Muscle of leg (tissue), 11 donors: ENCODE data around the gene COL4A2. TPM values are rescaled to one million over a fixed set of nuclear protein-coding genes. Genes with fewer than 3 reads are reported as not detected.

Experiments used
- DNase-seq: peaks from one replicate; pipeline ENCODE4 v3.0.0; 2013
- H3K27ac ChIP-seq: one replicate; pipeline ENCODE4 v1.5.1; 2013; ENCODE audit warnings: mild to moderate bottlenecking, low read length, control low read depth
- H3K27me3 ChIP-seq: one replicate; pipeline ENCODE4 v1.6.1; 2013; ENCODE audit warnings: low read length; ENCODE audit not compliant: control insufficient read depth, insufficient read depth
- H3K36me3 ChIP-seq: one replicate; pipeline ENCODE4 v1.6.1; 2013; ENCODE audit warnings: low read length; ENCODE audit not compliant: control insufficient read depth, insufficient read depth
- H3K4me1 ChIP-seq: one replicate; pipeline ENCODE4 v1.6.1; 2013; ENCODE audit warnings: low read length; ENCODE audit not compliant: control insufficient read depth, insufficient read depth
- H3K4me3 ChIP-seq: one replicate; pipeline ENCODE4 v1.5.1; 2013; ENCODE audit warnings: low read length, control low read depth
- H3K9me3 ChIP-seq: replicated peaks from 2 replicates; pipeline ENCODE4 v1.6.1; 2013; ENCODE audit warnings: low read depth, low read length; ENCODE audit not compliant: control insufficient read depth
- WGBS: methylation state at CpG from one replicate; pipeline ENCODE4 v1.1.5; 2013; ENCODE audit warnings: missing lambda C conversion rate; ENCODE audit not compliant: insufficient coverage; 5-methylcytosine and 5-hydroxymethylcytosine counted together
- polyA plus RNA-seq, 8 donors: library from polyadenylated mRNA; unstranded; fragments of 120-200 nt; gene quantifications; one replicate each; pipeline versions ENCODE4 v1.2.1 to v1.2.3, GENCODE V29; 2013; ENCODE audit warnings: inconsistent platforms in 1 of 8, low replicate concordance in 1 of 8; ENCODE audit not compliant: insufficient read length in 8 of 8, insufficient read depth in 1 of 8
- total RNA-seq: library from RNA; stranded (reverse); fragments of 120-200 nt; gene quantifications from one replicate; pipeline ENCODE4 v1.2.4, GENCODE V29; 2013

COL4A2 gene
- total and polyA plus RNA-seq, 9 donors, result 429 to 712 (median 555) TPM

GRCh38 chr13:110279684-110280083, 27.4 kb upstream of the COL4A2 start:
- Histone ChIP-seq H3K4me1 (peaks cover 34% of the 10 kb centered on the region), H3K4me3 (no peak overlapping the region)

GRCh38 chr13:110280231-110280813, 26.8 kb upstream of the COL4A2 start:
- H3K27ac ChIP-seq, result peak overlapping the region; percentile 29

More at GRCh38 chr13:110279684-110280083, 27.4 kb upstream of the COL4A2 start:
- DNase-seq, result no peak
- 59% methylated on average over 4 of the region's 4 CpGs for WGBS
- Histone ChIP-seq H3K9me3 (no peaks in the 10 kb centered on the region), H3K27ac (no peak overlapping the region), H3K27me3 (no peaks in the 10 kb centered on the region), H3K36me3 (peaks cover 4% of the 10 kb centered on the region)

GRCh38 chr13:110280985-110281688, 25.9 kb upstream of the COL4A2 start:
- WGBS, result 50% methylated on average over 4 of the region's 7 CpGs
- DNase-seq, result peak; percentile 97
- H3K27ac ChIP-seq, result peak overlapping the region; percentile 29
- peaks cover 4% of the 10 kb centered on the region for H3K36me3 ChIP-seq
- H3K27me3 ChIP-seq, result no peaks in the 10 kb centered on the region
- no peaks in the 10 kb centered on the region for H3K9me3 ChIP-seq
- no peak overlapping the region for H3K4me3 ChIP-seq
- peaks cover 35% of the 10 kb centered on the region for H3K4me1 ChIP-seq

More at GRCh38 chr13:110280231-110280813, 26.8 kb upstream of the COL4A2 start:
- H3K9me3 ChIP-seq, result no peaks in the 10 kb centered on the region
- 94% methylated on average over 3 of the region's 9 CpGs for WGBS
- no peaks in the 10 kb centered on the region for H3K27me3 ChIP-seq
- no peak overlapping the region for H3K4me3 ChIP-seq
- peaks cover 4% of the 10 kb centered on the region for H3K36me3 ChIP-seq
- peaks cover 33% of the 10 kb centered on the region for H3K4me1 ChIP-seq
- no peak for DNase-seq

- Histone ChIP-seq H3K9me3 (no peaks in the 10 kb centered on the region), H3K4me1 (peaks cover 36% of the 10 kb centered on the region), H3K36me3 (peaks cover 5% of the 10 kb centered on the region), H3K4me3 (no peak overlapping the region), H3K27ac (peak overlapping the region; percentile 29), H3K27me3 (no peaks in the 10 kb centered on the region)
- no peak for DNase-seq
- 70% methylated on average over 5 of the region's 5 CpGs for WGBS
Observed at GRCh38 chr13:110281736-110282135, 25.3 kb upstream of the COL4A2 start.

- 89% methylated on average over 1 of the region's 1 CpG for WGBS
- H3K4me1 ChIP-seq, result peaks cover 39% of the 10 kb centered on the region
Observed at GRCh38 chr13:110282316-110282841, 24.7 kb upstream of the COL4A2 start.

GRCh38 chr13:110283736-110284517, 23.2 kb upstream of the COL4A2 start:
- Histone ChIP-seq H3K27me3 (no peaks in the 10 kb centered on the region), H3K4me3 (no peak overlapping the region), H3K36me3 (peaks cover 16% of the 10 kb centered on the region), H3K9me3 (no peaks in the 10 kb centered on the region), H3K4me1 (peaks cover 41% of the 10 kb centered on the region), H3K27ac (peak overlapping the region; percentile 47)
- 50% methylated on average over 3 of the region's 7 CpGs for WGBS
- DNase-seq, result peak; percentile 91

More at GRCh38 chr13:110282316-110282841, 24.7 kb upstream of the COL4A2 start:
- Histone ChIP-seq H3K9me3 (no peaks in the 10 kb centered on the region), H3K4me3 (no peak overlapping the region), H3K36me3 (peaks cover 11% of the 10 kb centered on the region), H3K27me3 (no peaks in the 10 kb centered on the region), H3K27ac (peak overlapping the region; percentile 29)
- DNase-seq, result no peak

- no peak overlapping the region for H3K4me3 ChIP-seq
- H3K27ac ChIP-seq, result peak overlapping the region; percentile 49
- no peaks in the 10 kb centered on the region for H3K27me3 ChIP-seq
- H3K4me1 ChIP-seq, result peaks cover 39% of the 10 kb centered on the region
- DNase-seq, result peak; percentile 33
- no peaks in the 10 kb centered on the region for H3K9me3 ChIP-seq
- 49% methylated on average over 4 of the region's 11 CpGs for WGBS
- peaks cover 21% of the 10 kb centered on the region for H3K36me3 ChIP-seq
Observed at GRCh38 chr13:110284779-110285484, 22.2 kb upstream of the COL4A2 start.

- Histone ChIP-seq H3K4me1 (peaks cover 39% of the 10 kb centered on the region), H3K9me3 (no peaks in the 10 kb centered on the region), H3K27me3 (no peaks in the 10 kb centered on the region), H3K36me3 (peaks cover 27% of the 10 kb centered on the region), H3K27ac (peak overlapping the region; percentile 6), H3K4me3 (no peak overlapping the region)
- WGBS, result 62% methylated on average over 14 of the region's 14 CpGs
- DNase-seq, result no peak
Observed at GRCh38 chr13:110285991-110286832, 20.9 kb upstream of the COL4A2 start.
